Kidney glomerular epithelial cell (primary cell): ENCODE data around the gene POLE4.

Experiments used
- DNase-seq: peaks from one replicate; lab custom pipeline; 2025; lab: John Stamatoyannopoulos, UW

POLE4 gene, protein sequence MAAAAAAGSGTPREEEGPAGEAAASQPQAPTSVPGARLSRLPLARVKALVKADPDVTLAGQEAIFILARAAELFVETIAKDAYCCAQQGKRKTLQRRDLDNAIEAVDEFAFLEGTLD

DNA sequence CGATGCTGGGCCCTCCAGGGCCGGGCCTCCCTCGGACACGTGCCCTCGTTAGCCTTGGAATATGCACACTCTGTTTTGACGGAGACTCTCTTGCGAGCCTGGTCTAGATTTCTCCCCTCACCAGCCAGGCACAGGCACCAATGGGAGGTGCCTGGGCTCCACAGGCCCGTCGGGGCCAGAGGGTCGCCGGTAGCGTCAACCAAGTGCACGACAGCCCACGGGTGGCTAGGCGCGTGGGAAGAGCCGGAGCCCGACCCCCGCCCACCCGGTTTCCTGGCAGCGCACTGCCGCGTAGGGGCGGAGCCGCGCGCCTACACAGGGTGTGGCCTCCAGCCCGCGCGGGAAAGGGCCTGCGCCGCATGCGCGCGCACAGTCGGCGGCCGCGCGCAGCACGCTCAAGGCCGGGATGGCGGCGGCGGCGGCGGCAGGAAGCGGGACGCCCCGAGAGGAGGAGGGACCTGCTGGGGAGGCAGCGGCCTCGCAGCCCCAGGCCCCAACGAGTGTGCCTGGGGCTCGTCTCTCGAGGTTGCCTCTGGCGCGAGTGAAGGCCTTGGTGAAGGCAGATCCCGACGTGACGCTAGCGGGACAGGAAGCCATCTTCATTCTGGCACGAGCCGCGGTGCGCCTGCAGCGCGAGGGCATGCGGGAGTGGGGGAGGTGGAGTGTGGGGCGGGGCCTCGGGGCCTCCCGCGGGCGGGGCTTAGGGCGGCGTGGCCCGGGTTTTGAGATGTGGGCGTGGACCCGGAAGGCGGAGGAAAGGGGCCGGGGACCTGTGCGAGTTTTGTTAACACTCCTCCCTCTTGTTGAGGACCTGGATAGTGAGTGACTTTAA, at the start of gene POLE4:
Gene POLE4, plus strand, starts transcription at position 370 of the 832 bp plus-strand sequence. Its CDS starts 37 bp downstream, at position 407.
- DNase-seq: peak; percentile 65

DNA sequence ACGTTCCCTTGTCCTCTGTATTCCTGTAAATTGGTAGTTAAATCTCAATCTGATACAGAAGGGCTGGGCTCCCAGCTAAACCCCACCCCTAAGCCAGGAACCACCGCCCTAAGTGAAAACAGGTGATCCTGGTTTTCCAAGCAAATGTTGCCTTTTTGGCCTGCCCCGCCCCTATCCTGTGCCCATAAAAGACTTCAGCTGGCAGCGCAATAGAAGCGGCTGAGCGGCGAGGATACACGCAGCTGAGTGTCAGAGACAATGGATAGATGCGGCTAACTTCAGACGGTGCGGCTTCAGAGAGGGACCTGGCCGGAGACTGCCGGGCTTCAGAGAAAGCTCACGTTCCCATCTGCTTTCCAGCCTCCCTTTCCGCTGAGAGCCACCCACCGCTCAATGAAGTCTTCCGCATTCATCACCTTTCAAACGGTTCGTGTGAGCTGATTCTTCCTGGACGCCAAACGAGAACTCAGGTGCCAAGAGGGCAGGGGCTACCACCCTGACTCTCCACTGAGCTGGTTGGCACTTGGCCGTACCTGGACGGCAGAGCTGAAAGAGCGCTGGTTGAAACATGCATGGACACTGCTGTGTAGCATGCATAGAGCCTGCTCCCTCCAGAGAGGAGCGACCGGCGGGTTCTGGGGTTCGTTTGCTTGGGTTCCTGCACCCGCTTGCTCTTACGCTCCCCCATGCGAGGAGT, 49.5 kb upstream of the POLE4 start:
- no peak for DNase-seq

DNA sequence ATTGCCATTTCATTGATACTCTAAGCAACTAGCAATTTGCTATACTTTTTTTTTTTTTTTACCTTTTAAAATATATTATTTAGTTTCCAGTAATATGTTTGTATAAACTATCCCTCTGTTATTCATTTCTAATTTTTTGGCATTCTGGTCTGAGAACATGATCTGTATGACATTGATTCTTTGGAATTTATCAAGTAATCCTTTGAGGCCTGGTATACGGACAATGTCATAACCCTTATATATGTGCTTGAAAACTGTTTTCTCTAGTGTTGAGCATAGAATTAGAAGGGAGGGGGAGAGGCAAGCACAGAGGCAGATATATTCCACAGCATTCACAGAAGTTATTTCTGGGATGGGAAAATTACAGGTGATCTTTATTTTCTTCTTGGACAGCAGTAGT, 48.2 kb upstream of the POLE4 start:
- no peak for DNase-seq

DNA sequence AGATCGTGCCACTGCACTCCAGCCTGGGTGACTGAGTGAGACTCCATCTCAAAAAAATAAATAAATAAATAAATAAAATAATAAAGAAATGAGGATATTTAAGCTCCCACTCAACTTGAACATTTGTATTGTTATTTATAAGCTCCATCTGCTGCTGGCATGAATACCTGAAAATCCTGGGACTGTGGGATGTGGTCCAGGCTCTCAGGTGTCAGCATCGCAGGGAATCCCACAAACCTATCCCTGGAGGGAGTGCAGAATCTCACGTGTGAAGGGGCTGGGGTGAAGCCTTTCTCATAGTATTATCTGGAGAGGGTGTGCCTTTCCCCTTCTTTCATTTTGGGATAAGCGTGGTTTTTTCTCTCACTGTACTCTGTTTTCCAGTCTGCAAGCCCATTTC, 47.4 kb upstream of the POLE4 start:
- DNase-seq: no peak

DNA sequence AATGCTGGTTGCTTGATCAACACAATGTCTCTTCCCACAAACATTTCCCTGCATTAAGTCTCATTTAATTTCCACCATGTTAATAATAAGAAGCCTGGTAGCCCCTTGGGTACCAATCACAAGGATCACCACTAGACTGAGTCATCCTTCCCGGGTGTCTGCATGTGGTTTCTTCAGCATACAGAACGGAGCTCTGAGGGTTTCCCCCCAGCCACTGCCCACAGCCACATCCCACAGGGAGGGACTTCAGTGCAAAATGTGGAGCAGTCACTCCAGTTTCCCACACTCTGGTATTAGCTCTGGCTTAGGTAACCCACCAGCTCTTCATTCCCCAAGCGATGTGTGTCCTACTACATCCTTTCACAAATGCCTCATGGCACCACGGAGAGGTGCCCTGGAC, 42.7 kb upstream of the POLE4 start:
- DNase-seq: peak; percentile 13

DNA sequence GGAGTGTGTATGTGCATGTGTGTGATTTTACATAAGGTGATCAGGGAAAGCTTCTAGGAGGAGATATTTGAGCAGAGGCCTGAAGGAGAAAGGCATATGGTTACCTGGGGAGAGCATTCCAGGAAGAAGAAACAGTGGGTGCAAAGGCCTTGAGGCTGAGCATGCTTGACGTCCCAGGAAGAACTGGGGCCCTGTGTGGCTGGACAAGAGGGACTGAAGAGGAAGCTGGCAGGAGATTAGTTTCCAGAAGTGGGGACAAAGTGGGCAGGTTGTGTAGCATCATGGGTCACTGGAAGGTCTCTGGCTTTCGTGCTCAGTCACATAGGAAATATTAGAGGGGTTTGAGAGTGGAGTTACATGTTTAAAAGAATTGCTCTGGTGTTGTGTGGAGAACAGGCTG, 42.0 kb upstream of the POLE4 start:
- no peak for DNase-seq

DNA sequence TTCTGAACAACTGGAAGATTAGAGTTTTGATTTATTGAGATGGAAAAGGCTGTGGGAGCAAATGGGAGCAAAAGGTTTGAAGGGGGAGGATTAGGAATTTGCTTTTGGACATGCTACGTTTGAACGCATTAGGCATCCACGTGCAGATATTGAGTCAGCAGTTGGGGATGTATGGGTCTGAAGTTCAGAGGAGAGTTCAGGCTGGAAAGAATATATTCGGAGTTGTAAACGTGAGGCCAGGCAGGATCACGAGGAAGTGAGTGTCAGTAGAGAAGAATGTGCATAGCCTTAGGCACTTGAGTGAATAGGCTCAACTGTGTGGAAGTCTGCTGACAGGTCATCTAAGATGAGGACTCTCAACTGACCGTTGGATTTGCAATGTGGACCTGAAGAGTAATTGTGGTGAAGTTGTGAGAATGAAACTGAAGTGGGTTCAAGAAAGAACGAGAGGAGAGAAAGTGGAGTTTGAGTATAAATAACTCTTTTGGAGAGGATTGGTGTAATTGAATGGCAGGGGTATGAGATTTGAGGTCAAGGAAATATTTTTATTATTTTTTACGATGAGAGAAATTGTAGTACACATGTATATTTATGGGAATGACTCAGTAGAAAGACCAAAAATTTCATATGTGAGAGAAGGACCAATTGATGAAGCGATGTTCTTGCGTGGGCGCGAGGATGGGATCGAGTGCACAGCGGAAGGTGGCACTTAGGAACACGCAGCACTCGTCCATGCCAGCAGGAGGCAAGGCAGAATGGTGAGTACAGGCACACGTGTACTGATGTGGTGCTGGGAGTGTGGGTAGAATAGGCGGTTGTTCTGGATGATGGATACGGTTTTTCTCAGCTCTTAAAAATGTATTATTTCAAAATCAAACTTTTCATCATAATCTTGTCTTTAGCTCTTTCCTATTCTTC, 40.5 kb upstream of the POLE4 start:
- DNase-seq: no peak

DNA sequence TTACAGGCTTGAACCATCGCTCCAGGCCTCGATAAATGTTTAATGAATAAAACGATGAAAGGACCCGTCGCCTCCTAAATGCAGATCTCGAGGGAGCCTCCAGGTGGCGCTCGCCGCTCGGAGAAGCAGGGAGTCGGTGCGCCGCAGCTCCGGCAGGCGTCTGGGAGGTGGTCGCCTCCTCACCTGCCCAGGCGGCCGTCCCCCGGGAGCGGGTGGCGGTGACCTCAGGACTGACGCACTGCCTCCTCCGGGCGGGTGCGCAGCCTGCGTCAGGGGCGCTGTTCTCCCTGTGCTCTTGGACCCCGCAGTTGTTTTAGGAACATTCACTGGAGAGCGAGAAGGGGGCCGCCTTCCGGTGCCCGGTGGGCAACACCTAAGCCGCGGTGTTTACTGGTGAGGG, 38.6 kb upstream of the POLE4 start:
- peak; percentile 23 for DNase-seq

DNA sequence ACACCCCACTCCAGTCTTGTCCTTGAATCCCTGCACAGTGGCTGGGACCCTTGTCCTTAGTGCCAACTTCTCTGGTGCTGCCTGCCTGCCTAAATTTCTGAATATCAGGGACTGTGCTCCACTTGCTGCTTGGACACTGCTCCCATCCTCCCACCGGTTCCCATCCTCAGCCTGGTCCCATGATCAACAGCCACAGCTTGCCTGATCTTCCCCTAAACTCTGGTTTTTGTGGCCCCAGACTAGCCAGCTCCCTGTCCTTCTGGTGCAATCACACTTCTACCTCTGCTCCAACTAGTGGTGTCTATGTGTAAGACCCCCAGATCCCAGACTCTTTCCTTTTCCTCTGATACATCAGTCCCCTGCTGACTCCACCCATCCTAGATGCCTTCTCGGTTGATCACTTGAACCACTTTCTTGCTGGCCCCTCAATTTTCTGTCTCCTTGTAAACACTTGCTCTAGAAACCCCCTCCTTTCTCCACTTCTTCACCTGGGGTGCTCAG, 37.2 kb upstream of the POLE4 start:
- no peak for DNase-seq

DNA sequence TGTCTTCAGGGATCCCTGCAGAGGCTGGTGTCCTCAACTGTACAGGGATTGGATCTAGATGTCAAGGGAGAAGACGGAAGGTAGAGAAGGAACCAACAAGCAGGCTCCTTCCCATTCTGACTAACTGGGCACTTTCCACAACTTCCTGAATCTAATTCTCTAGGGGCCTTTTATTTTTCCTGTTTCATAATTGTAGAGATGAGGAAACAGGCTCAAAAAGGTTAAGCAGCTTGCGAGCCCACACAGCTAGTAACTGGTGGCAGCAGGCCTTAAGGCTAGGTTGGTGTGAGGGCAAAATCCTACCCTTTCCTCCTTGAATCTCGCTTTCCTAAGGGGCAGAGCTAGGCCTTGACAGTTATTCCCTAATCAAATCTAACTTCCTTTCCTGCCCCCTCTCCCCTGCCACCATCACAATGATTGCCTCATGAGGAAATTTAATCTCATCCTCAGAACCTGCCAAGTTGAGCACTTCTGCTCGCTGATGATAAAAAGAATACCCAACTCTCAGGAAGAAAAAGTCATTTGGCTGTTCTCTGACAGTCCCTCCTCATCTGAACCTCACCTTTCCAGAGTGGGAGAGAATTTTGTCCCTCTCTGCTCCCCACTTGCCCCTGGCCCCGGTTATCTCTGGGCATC, 35.7 kb upstream of the POLE4 start:
- DNase-seq: no peak

DNA sequence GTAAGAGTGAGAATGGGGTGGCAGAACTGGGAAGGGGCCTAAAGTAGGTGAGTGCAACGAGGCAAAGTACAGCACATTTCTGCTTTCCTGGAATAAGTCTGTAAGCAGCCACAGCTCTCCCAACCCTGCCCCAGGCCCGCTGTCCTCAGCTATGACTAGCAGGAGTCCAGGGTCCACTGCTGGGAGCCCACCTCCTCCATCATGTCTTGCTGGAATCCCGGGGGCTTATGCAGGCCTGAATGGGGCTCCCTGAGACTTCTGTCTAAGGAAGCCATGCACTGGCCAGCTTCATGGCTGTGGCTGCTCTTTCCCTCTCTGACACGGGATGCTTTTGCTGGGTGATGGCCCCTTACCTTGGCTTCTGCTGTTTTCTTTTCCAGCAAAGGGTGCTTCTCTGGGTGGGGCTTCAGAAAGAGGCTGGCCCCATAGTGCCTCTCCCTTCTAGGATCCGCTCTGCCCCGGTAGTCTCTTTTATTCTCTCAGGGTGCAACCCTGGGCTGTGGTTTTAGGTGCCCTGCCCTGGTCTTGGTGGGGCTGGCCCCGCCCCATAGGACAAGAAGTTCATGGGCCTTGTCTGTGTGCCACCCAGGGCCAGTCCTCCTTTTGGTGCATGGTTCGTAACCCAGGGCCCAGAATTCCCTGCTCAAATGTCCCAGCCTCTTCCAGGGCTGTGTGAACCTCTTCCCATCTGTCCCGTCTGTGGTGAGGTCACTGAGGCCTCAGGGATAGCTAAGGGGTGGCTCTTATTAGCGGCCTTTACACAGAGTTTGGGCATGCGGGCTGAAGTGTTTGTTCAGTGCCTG, 33.8 kb upstream of the POLE4 start:
- no peak for DNase-seq

DNA sequence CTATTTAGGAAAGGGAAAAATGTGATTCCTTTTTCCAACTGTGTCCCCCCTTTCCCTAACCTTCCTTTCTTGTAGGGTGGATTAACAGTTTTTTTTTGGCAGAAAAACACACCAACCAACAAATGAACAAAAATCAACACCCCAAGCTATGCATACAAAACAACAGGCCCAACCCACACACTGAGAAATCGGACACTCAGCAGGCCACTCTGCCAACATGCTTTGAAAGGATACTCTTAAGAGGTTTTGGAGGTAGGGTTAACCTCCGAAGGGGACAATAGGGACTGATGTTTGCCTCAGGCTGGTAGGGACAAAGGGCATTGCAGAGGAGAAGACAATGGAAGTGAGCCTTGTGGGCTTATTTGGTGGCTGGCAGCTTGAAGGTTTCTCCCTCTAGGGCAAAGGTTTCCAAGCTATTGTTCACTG, 33.1 kb upstream of the POLE4 start:
- no peak for DNase-seq

DNA sequence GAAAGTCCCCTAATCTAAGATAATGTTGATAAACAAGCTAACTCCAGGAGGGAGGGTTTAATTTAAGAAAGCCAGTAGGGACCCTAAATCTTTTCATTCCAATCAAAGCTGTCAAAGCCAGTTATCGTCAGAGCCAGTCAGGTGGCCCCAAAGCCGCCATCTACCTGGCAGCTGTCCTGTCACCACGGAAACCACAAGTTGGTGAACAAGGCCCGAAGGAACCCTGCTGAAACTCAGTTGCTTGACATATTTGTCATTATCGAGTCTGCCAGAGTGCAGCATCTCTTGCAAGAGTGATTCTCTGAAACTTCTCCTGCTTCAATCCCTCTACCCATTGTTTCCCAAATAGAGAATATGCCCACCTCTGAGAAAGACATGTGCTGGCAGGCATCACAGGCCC, 30.8 kb upstream of the POLE4 start:
- no peak for DNase-seq

DNA sequence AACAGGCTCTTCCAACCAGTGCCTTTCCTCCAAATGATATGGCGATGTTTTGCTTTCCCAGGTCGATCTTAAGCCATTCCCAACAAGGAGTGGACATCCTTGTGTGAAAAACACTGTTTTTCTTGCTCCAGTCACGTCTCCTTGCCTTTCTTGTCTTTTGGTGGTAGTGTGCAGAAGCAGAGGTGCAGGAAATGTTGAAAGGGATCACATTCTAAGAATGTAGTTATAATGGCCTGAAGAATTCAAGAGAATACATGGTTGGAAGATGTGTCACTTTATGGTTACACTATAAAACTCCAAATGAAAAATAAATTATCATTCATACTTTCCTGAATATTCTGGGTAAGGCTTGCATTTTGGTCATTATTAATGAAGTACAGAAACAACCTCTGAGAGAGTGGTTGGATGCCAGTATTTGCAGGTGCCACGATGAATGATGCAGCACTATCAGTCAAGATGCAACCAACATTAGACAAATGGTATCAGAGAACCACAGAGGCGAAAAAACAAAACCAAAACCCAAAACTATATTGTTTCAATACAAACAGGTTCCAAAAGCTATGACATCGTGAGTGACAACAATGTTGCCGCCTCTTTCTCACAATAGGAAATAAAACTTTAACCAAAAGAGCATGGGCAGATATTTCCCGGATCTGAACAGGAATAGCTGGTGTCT, 27.5 kb upstream of the POLE4 start:
- no peak for DNase-seq

DNA sequence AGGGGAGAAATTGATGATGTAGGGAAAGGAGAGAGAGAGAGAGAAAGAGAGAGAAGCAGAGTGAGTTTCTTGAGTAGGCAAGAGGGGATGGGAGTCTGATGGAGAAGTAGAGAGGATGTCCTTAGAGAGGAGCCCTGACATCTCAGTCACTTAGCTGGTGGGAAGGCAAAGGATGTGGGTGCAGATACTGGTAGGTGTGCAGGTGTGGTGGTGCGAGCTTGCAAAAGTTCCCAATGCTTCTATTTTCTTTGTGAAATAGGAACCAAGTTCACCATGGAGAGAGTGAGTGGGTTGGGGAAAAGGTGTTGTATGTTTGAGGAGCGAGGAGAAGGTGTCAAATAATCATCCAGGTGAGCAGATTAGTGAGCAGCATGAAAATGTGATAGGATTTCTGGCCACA, 26.5 kb upstream of the POLE4 start:
- DNase-seq: no peak

DNA sequence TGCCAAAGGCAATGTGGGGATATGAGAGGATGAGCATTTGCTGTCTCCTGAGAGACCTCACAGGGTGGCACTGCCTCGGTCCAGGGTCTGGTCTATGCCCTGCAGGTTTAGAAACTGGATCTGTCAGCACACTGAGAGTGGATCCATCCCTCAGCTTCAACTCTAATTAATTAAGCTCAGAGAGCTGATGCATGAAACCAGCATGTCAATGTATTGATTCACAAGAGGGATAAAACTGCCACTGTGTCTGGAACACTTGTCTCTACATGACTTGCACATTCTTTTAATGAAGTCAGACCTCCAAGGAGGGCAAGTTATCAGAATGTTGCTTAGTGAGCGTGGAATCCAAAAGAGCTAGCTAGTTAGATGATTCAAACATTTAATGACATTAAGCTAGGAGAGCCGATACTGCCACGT, 22.5 kb upstream of the POLE4 start:
- peak; percentile 62 for DNase-seq

DNA sequence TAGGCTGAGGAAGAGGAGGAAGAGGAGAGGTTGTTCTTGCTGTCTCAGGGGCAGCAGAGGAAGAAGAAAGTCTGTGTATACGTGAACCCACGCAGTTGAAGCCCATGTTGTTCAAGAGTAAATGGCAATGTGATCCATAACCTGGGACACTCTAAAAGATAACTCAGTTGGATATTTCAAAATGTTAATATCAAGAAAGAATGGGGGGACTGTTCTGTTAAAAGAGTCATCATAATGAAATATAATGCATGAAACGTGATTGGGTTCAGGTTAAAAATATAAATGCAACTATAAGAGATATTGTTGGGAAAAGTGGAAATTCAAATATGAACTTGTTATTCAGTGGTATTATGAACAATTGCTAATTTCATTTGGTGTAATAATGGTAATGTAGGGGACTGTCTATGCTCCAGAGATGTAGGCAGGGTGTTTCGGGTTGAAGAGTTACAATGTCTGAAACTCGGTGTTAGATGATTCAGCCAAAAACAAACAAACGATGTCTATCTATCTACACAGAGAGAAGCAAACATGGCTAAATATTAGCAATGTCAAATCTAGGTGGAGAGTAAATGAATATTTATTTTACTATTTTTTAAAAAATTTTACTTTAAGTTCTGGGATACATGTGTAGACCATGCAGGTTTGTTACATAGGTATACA, 21.1 kb upstream of the POLE4 start:
- no peak for DNase-seq

DNA sequence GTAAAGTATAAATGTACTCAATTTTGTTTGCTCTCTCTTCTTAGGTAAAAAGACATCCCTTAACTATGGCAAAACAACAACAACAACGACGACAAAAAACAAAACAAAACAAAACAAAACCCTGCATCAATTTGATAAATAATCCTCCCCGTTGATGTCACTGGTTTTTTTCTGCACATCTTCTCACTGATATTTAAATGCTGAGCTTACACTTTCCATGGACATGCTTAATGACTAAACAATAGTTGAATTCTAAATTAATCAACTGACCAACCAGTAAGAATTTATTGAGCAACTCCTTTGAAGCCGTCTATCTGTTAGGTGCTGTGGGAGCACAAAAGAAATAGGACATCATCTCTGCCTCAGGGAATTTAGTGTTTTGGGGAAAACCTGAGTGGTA, 20.2 kb upstream of the POLE4 start:
- DNase-seq: no peak
